ENCODE data around the gene NTN5.

NTN5 gene

DNA sequence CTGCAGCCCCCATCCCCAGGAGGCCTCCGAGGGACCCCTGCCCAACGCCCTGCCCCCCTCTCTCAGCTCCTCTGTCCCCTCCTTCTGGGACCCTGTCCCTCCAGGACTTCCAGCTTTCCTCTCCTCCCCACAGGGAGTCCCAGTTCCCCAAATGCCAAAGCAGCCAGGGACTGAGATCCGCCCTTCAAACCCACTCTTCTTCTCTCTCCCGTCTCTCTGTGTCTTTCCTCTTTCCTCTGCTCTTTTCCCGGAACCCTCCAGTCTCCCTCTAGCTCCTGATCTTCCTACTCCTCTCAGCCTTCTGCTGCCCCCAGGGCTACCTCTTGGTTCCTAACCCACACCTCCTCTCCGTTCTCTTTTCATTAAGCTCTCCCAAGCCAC, 27.2 kb downstream of the NTN5 start:
- in situ Hi-C loops (cut with MboI; ENCODE audit: low sequenced_read_pairs), result loop anchor here (10.0 kb wide), 1 partner anchor 189 kb away; the partner anchor contains the start of gene HSD17B14

- in situ Hi-C loops (cut with MboI; ENCODE audit: low sequenced_read_pairs), result loop anchor here (10.0 kb wide), 1 partner anchor 190 kb away; the partner anchor contains the start of gene HSD17B14
Observed at GRCh38 chr19:48644839-48645619, 27.8 kb downstream of the NTN5 start.

DNA sequence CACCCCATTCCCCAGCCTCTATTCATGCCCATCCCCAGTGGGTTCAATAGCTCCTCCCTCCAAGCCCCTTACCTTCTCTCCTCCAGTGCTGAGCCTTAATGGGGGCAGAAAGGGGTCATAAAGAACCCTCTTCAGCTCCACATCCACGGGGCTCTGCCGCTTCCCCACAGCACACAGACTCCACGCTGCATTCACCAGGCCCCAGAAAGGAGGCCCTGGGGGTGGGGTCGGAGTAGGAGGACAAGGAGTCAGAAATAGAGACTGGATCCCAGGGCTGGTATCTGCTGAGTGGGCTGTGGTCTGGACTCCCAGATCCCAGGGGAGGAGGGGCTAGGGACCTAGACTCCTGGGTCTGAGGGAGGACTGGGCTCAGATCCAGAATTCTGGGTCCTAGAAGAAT, 28.5 kb downstream of the NTN5 start:
- in situ Hi-C loops (cut with MboI; ENCODE audit: low sequenced_read_pairs), result loop anchor here (10.0 kb wide), 1 partner anchor 190 kb away; the partner anchor contains the start of gene HSD17B14

DNA sequence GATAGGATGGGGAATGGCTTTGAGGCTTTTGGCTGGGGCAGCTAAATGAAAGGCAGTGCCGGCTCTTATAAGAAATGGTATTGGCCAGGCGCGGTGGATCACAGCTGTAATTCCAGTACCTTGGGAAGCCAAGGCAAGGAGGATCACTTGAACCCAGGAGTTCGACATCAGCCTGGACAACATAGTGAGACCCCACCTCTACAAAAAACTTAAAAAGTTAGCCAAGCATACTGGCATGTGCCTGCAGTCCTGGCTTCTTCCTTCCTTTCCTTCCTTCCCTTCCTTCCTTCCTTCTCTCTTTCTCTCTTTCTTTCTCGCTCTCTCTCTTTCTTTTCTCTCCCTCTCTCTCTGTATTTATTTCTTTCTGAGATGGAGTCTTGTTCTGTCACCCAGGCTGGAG, 30.0 kb downstream of the NTN5 start:
- in situ Hi-C loops (cut with MboI; ENCODE audit: low sequenced_read_pairs), result loop anchor here (10.0 kb wide), 1 partner anchor 192 kb away; the partner anchor contains the start of gene HSD17B14

GRCh38 chr19:48641850-48642249, 31.0 kb downstream of the NTN5 start:
- in situ Hi-C loops (cut with MboI; ENCODE audit: low sequenced_read_pairs), result loop anchor here (10.0 kb wide), 1 partner anchor 193 kb away; the partner anchor contains the start of gene HSD17B14

- in situ Hi-C loops (cut with MboI; ENCODE audit: low sequenced_read_pairs), result loop anchor here (10.0 kb wide), 1 partner anchor 195 kb away; the partner anchor contains the start of gene HSD17B14
Observed at GRCh38 chr19:48639483-48640375, 33.1 kb downstream of the NTN5 start.

- in situ Hi-C loops (cut with MboI; ENCODE audit: low sequenced_read_pairs), result no loop called here
Observed at GRCh38 chr19:48638831-48639381, 33.9 kb downstream of the NTN5 start.

- in situ Hi-C loops (cut with MboI; ENCODE audit: low sequenced_read_pairs), result no loop called here
Observed at GRCh38 chr19:48637948-48638830, 34.6 kb downstream of the NTN5 start.

GRCh38 chr19:48637449-48637947, 35.3 kb downstream of the NTN5 start:
- in situ Hi-C loops (cut with MboI; ENCODE audit: low sequenced_read_pairs), result no loop called here

GRCh38 chr19:48636859-48637448, 35.9 kb downstream of the NTN5 start, which contains the start of gene DBP:
DBP (minus strand) TSS chr19:48637379; CDS start chr19:48636994, 385 bp downstream.
- in situ Hi-C loops (cut with MboI; ENCODE audit: low sequenced_read_pairs), result no loop called here

GRCh38 chr19:48635966-48636858, 36.6 kb downstream of the NTN5 start:
- in situ Hi-C loops (cut with MboI; ENCODE audit: low sequenced_read_pairs), result no loop called here

- in situ Hi-C loops (cut with MboI; ENCODE audit: low sequenced_read_pairs), result no loop called here
Observed at GRCh38 chr19:48635263-48635965, 37.4 kb downstream of the NTN5 start.

DNA sequence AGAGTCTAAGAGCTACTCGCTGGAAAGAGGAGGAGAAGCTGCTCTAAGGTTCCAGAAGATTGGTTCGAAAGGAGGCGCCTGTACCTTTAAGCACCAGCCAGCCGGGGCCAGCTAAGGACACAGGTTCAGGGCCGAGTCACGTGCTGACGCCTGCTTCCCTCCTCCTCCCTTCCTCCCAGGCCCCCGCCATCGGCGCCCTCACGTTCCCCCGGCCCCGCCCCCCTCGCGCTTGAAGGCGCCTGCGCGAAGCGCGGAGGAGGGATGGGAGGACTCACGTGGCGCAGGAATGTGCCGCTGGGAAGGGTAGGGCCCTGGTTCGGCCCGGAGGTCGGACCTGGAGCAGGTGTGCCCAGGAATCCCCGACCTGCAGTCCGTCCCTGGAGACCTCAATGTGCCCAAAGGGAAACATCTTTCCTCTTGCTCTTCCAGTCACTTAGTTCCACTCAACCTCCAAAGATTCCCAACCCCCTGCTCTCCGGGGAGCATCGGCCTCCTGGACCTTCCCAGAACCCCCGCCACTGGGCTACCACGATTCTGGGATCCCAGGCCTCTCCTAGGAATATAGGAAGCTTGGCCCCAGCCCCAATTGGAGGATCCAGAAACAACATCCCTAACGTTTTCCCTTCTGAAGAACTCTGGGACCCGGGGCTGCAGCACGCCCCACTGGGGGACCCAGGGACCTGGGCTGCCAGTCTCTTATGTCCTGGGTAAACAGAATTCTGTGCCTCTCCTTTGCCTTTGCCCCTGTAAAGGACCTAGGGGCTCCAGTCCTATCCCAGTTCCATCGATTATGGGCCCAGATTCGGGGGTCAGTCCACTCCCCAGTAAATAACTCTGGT, 38.2 kb downstream of the NTN5 start:
- in situ Hi-C loops (cut with MboI; ENCODE audit: low sequenced_read_pairs), result no loop called here

DNA sequence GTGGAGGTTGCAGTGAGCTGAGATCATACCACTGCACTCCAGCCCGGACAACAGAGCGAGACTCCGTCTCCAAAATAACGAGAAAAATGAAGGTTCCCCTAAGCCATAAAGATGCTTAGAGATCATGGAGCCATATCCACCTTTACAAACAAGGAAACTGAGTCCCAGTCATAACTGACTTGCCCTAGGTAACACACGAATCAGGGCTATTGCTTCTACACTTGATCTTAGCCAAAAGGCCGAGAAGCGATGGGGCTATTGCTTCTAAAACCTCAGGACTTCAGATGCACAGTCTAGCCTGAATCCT, 38.8 kb downstream of the NTN5 start:
- in situ Hi-C loops (cut with MboI; ENCODE audit: low sequenced_read_pairs), result no loop called here

- in situ Hi-C loops (cut with MboI; ENCODE audit: low sequenced_read_pairs), result no loop called here
Observed at GRCh38 chr19:48633148-48634035, 39.4 kb downstream of the NTN5 start.

- in situ Hi-C loops (cut with MboI; ENCODE audit: low sequenced_read_pairs), result no loop called here
Observed at GRCh38 chr19:48632692-48633147, 40.1 kb downstream of the NTN5 start.

Data from HL-60/S4 (cell line).